Activated CD4-positive, alpha-beta T cell treated with anti-CD3 and anti-CD28 coated beads, Interleukin-2, amount 50 U/mL, for 4 hours (primary cell): ENCODE measurements around the gene PDPK1.

Source experiments
- DNase-seq, 2 experiments: peaks; one replicate each; pipeline ENCODE4 v3.0.0-alpha.2; 2020

The PDPK1 gene

DNA sequence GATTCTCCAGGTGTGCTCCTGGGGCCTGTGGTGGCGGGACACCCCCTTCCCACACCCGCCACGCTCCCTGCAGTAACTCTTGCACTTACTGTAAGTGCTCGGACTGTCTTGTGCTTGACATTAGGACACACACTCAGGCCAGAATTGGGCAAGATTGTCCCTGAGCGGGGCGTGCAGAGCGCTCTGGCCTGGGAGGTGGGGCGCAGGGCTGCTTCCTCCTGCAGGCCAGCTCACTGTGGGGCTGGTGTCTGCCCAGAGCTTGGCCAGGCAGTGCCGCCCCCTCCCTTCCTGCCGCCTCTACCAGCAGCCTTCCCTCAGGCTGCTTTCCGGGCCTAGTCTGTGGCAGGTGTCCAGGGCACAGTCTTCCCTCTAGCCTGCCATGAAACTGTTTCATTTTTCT is 30.2 kb upstream of the PDPK1 start:
- no peak for DNase-seq

DNA sequence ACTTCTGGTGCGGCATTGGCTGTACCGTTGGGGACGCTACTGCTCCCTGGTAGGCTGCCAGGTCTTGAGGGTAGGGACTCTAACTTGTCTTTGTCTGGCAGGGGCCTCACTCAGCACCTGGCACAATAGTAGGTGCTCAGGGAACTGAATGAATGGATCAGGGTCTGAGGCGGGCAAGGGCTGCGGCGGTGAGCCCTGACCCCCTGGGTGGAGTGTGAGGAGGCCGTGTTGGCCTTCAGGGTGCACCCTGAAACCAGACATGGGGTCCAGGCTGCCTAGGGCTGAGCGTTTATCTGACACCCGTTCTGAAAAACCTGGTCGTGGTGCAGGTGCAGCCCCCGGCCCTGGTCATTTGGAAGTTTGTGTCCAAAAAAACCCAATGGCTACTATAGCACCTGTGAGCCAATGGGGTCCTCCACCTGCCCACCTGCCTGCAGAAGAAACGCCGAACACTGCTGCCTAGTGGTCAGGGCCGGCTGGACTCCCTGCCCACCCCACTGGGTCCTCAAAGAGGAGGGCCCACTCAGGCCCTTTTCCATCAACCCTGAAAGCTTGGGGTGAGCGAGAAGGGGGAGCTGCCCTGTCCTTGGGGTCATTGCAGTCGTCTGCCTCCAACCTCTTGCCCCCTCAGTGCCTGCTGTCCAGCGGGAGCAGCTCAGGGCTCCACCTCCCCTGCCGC is 29.0 kb upstream of the PDPK1 start:
- no peak for DNase-seq

DNA sequence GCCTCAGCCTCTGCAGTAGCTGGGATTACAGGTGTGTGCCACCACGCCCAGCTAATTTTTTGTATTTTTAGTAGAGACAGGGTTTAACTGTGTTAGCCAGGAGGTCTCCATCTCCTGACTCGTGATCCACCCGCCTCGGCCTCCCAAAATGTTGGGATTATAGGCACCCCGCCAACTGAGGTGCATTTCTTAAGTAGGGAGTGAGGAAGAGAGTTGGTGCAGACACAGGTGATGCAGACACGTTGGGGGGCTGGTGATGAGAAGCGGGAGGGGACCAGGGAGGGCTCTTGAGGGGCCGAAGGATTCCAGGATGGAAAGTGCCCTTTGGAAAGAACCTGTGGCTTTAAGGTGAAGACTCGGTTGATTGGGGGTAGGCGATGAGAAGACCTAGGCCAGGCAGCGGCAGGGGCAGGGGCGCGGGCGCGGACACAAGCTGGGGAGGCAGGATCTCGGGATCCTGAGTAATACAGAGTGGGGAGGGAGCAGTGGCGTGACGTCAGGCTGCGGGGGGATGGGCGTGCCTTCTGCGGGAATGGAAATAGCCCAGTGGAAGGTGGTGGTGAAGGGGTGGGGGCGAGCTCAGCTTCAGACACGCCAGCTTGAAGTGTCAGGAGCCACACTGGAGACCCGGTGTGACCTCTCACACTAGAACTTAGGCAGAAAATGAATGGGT is 26.6 kb upstream of the PDPK1 start:
- no peak for DNase-seq

DNA sequence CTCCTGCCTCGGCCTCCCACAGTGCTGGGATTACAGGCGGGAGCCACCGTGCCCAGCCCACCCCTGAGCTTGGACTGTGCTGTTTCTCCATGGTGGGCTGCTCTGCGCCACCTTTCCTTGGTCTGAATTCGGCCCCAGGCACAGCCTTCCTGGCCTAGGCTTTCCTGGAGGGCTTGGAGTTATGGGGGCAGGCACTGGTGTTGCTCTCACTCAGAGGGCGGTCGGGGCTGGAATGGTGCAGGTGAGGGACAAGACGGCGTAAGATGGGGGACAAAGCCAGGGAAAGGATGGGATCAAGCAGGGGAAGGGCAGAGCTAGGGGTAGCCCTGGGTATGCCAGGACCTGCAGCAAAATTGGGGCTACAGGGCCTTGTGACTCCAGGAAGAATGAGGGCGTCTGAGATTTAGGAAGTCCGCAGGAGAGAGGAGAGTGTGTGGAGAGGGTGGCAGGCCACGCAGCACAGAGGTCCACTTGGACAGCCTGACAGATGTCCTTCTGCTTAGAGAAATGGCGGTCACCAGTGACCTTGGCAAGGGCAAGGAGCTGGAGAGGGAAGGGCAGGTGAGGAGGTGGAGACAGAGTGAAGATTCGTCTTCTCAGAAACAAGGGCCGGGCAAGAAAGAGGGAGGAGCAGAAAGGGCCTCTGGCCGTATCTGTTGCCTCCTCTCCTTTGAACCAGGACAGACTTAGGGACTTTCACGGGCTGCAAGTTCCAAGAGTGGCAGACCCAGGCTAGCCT is 25.7 kb upstream of the PDPK1 start:
- no peak for DNase-seq

DNA sequence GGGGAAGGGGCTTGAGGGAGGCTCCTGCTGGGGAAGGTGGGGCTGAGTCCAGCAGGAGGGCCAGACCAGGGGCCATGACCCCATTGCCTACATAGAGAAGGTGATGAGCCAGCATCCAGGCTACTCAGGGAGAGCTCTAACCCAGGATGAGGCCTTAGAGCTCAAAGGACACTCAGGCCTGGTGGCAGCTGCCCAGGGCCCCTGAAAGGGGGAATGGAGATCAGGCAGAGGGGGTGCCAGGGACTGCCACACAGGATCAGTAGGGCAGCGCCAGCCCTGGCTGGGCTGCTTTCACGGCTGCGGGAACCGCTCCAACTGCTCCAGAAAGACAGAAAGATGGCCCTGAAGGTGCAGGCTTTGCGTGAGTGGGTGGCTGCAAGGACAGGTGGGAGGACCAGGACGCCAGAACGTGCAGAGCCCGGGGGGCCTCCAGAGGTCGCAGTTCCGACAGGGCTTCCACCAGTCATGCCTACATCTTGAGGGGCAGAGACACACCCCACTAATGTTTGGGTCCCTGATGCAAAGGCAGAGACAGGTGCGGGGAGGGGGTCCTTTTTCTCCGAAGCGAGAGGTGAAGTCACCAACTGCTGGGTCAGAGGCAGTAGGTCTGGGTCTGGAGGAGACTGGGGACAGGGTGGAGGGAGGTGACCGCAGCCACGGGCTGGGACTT is 25.0 kb upstream of the PDPK1 start:
- DNase-seq, result no peak

DNA sequence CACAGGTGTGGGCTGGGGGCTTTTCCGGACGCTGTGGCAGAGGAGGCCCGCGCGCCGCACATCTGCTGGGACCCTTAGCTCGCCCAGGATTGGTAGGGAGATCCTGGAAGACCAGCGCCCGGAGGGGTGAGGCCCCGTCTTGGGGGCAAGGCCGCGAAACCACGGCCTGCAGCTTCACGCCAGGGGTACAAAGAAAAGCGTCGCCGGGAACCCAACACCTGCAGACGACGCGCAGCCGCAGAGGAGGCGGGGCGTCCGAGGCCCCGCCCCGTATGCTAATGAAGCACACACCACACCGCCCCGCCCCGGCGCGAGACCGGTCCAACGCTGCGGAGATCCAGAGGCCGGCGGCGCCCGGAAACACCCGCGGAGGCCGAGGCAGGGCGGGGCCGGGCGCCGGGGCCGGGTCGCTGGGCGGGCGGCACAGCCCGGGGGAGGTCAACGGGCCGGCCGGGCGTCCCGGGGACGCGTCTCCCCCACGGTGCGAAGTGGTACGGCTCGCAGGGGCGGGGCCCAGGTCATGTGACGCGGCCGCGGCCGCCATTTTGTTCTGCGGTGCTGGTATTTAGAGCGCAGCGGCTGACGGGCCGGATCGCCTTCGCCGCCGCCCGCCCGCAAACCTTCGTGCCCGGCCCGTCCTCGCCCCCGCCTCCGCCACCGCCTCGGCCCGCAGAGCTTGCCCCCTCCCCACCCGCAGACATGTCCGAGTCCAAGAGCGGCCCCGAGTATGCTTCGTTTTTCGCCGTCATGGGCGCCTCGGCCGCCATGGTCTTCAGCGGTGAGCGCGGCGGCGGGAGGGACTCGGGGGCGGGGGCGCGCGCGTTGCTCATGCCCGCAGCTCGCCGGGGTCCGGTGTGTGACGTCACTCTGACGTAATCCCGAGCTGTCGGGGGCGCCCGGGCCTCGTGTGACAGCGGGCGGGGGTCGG is 24.2 kb upstream of the PDPK1 start, which contains the start of gene ATP6V0C:
Gene ATP6V0C (plus strand): TSS at position 548 of the 928 bp plus-strand sequence. CDS start 152 bp downstream, at position 700.
- peak; percentile 84 to 85 for DNase-seq

DNA sequence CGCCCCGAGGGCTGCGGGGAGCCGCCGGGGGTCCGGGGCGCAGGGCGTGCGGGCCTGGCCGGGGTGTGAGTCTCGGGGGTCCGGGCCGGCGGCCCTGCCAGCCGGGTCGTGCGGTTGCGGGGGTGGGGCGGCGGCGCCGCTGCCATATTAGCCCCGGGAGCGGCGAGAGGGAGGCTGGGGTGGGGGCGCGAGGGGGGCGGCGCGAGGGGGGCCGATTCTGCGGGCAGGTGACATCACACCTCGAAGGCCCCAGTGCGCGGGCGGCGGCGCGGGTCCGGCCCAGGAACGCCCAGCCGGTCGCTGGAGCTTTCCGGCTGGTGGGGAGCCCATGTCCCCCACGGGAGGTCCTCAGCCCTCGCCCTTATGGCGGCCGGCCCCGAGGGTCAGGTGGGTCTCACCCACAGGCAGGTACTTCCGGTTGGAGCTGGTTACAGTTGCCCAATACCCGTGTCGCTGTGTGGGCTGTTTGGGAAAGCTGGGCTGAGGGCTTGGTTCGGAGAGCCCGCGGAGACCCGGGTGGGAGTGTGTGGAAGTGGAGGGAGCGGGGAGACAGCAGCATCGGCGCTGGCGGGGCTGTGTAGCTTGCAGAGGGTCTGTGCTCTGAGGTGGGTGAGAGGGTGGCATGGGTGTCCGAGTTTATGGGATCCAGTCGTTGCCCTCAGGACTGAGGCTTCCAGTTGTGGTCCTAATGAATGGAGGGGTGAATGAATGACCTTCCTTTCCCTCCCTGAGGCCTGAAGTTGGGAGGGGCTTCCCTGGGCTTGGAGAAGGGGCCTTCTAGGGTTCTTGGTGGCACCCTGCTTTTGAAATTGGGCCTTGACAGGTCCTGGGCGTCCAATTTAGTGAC is 23.3 kb upstream of the PDPK1 start:
- DNase-seq, result peak in 1 of 2 experiments; percentile 26

DNA sequence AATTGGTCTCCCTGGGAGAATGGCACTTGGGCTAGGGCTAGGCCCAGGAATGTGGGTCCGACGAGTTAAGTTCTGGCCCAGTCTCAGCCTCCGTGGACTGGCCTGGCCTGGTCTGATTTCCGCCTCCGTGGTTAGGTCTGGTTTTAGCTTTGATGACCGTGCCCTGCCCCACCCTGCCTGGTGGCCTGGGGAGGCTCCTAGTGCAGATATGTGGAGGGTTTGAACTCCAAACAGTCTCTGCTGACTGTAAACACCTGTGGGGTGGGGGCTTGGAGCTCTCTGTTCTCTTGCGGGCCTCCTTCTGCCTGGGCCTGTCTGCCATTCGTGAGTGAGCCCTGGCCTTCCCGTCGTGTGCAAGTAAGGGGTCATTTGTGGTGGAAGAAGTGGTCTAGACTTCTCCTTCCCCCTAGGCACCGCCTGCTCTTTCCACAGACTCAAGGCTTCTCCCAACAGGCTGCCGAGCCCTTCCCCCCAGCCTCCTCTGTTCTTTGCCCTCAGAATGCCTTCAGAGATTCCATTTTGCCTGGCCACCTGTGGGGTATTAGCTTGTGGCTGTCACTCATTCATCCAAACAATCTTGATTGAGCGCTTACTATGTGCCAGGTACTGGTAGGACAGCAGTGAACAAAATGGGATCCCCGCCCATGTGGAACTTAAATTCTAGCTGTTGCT is 22.5 kb upstream of the PDPK1 start:
- DNase-seq, result no peak

DNA sequence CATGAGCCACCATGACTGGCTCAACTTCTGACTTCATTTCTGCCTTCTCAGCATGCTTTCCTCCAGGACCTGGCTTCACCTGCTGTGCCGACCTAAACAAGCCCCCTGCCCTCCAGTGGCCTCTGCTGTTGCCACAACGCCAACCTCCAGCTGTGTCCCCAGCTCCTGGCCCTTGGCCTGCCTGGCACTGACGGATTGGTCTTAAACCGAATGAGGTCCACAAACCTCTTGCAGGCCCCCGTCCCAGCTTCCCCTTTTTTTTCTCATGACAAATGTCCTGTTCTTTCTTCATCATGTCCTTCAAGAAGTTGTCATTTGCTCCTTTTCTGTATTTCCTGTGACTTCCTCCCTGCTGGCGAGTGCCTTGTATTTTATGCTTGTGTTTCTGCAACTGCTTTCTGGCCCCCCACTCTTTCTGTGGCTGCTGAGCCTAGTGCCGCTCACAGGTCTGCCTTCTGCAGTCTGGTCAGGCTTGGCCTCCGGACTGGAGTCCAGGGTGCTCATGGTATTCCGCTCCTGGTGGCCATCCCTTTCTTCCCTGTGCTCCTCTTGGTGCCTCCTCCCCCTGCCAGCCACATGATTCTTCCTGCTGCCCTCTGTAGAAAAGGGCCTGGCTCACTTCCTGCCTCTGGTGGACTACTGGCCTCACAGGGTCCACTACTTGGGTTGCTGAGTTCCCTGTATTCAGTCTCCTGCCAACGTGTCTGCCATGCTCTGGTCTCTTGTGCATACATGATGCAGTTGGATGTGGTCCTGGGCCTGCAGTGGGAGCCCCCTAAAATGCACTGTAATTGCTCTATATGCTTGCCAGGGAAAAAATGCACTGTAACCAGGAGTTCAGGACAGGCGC is 21.2 kb upstream of the PDPK1 start:
- DNase-seq, result no peak

DNA sequence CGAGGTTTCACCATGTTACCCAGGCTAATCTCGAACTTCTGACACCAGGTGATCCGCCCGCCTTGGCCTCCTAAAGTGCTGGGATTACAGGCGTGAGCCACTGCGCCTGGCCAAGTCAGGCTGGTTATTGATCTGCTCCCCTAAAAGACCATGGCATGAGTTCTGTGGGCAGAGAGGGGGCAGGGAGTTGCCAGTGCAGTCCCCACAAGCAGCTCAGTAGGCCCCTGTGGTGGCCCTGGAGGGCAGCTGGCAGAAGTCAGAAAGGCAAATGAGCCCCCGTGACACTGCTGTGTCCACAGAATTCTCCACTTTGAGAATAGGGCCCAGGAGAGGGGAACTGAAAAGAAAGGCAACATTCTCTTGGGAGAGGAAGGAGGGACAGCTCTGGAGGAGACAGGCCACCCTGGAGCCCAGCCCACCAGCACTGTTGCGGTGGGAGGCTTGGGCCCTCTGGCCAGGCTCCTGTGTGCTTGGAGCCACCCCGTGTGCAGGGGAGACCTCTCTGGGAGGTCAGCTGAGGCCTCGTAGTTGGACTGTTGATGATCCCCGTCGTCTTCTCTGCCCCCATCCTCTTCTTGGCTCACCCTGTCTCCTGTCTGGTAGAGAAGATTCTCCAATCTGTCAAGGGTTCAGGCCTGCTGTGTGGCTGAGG is 19.7 kb upstream of the PDPK1 start:
- no peak for DNase-seq

DNA sequence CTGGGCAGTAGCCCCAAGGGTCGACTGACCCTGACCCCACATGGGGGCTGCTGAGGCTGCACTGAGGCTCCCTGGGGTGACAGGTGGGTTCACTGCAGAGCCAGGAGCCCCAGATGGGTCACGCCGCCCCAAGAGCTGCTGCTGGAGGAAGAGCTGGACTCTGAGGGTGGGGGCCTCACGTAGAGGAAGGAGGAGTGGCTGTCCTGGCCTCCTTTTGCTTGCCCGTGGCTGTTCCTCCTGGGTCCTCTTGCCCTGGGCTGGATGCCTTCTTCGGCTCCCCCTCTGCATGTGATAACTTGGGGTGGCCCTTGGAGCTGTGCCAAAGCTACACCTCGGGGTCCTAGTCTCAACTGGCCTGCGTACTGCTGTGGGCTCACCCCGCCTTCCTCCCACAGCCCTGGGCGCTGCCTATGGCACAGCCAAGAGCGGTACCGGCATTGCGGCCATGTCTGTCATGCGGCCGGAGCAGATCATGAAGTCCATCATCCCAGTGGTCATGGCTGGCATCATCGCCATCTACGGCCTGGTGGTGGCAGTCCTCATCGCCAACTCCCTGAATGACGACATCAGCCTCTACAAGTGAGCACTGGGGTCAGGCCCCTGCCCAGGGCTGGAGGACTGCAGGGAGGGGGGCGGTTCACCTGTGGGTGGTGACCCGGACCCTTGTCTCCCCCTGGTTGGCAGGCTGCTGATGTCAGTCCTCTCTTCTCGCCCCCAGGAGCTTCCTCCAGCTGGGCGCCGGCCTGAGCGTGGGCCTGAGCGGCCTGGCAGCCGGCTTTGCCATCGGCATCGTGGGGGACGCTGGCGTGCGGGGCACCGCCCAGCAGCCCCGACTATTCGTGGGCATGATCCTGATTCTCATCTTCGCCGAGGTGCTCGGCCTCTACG is 18.8 kb upstream of the PDPK1 start:
- DNase-seq, result no peak

DNA sequence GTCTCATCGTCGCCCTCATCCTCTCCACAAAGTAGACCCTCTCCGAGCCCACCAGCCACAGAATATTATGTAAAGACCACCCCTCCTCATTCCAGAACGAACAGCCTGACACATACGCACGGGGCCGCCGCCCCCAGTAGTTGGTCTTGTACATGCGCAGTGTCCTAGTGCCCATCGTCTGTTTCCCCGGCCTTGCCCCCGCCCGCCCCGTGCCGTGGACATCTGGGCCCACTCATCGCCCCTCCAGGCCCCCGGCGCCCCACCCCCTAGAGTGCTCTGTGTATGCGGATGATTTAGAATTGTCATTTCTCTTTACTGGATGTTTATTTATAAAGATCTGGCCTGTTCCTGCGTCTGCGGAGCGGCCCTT is 18.1 kb upstream of the PDPK1 start:
- no peak for DNase-seq

DNA sequence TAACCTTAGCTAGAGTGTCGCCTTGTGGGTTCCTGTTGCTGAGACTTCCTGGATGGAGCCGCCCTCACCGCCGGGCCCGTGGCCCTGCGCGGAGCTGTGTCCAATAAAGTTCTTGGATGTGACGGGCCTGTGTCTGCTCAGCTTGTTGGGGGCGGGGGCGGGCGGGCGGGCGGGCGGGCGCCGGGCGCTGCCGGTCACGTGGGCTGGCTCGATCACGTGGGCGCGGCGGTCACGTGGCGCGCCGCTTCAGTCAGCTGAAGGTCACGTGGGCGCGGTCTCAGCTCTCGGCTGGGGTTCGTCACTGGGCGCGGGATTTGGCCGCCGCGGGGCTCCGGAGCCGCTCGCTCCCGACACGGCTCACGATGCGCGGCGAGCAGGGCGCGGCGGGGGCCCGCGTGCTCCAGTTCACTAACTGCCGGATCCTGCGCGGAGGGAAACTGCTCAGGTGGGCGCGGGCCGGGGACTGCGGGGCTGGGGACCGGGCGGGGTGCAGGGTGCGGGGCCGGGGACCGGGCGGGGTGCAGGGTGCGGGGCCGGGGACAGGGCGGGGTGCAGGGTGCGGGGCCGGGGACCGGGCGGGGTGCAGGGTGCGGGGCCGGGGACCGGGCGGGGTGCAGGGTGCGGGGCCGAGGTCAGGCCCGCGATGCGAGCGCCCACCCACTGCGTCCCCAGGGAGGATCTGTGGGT is 17.6 kb upstream of the PDPK1 start, which contains the start of gene AMDHD2:
Gene AMDHD2 (plus strand): TSS at position 275 of the 687 bp plus-strand sequence. CDS start 88 bp downstream, at position 363.
- DNase-seq, result peak; percentile 86 to 87

DNA sequence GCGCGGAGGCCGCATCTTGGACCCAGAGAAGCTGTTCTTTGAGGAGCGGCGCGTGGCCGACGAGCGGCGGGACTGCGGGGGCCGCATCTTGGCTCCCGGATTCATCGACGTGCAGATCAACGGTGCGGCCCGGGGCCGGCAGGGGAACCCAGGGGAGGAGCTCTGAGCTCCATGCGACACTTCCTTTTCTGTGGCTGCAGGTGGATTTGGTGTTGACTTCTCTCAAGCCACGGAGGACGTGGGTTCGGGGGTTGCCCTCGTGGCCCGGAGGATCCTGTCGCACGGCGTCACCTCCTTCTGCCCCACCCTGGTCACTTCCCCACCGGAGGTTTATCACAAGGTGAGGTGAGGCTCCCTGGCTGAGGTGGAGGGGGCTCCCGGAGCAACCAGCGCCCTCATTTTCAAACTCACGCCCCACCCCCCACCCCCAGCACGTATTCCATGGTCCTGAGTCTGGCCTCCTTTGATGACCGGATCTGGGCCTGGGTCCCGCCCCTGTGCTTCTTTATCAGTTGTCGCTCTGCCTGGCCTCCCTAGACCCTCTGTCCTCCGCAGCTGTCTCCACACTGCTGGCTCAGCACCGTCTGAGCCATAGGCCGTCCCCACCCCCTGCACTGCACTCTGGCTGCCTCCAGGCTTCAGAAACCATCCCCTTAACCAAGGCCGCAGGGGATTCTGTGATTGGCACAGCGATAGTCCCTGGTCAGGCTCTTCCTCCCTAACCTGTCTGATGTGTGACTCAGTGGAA is 16.9 kb upstream of the PDPK1 start:
- peak; percentile 19 to 25 for DNase-seq

DNA sequence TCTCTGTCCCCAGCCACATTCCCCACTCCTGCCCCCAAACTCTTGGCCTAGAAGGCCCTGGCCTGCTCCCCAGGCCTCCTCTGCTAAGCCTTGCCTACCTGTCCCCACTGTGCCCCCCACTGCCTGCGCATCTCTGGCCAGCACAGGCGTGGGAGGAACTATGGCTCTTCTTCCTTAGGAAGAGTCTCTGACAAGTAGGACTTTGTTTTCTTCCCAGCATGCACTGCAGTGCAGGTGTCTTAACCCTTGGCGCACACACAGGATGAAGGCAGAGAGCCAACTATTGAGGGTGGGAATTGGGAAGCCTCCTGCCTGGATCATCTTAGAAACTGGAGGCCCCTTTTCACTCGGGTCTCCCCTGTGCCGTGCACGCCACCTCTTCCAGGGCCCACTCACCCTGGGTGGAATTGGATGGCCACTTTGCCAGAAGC is 14.0 kb upstream of the PDPK1 start:
- no peak for DNase-seq

DNA sequence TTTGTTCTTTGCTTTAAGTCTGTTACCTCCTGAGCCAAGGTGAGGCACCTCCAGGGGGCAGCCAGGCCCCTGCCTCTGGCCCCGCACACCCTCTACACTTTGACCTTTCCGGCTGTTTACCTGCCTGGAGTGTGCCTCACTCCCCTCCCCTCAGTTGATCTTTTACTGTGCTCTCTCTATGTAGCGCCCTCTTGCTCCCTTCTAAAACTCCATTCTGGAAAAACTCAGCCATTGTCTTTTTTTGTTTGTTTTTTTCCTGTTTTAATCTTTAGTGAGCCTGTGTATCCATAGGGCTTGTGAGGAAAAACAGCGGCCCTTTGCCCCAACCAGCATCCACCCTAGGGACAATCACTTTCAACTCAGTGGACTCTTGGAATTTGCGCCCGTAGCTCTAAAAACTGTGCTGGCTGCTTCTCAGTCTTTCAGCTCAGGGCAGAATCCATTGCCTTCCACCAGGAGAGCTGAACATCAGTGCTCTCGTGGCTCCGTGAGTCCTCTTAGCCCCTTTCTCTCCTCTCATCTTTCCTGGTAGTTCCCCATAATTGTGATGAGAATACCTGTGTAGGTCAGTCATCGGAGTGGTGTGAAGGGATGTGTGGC is 13.4 kb upstream of the PDPK1 start:
- no peak for DNase-seq
